ENCODE results near the gene BABAM2.

The BABAM2 gene

GRCh38 chr2:28354920-28355520 lies 464.5 kb downstream of the BABAM2 start:
- DNase-seq = no peak

GRCh38 chr2:28355521-28356094 lies 465.1 kb downstream of the BABAM2 start:
- no peak for DNase-seq

- peak; percentile 88 for DNase-seq
Measured at GRCh38 chr2:28356095-28356911, 465.8 kb downstream of the BABAM2 start.

GRCh38 chr2:28357055-28357454 lies 466.5 kb downstream of the BABAM2 start:
- DNase-seq = no peak

GRCh38 chr2:28357948-28358667 lies 467.6 kb downstream of the BABAM2 start:
- DNase-seq = no peak

- no peak for DNase-seq
Measured at GRCh38 chr2:28358668-28359201, 468.2 kb downstream of the BABAM2 start.

- DNase-seq = no peak
Measured at GRCh38 chr2:28359222-28360057, 468.9 kb downstream of the BABAM2 start.

- DNase-seq = no peak
Measured at GRCh38 chr2:28360058-28360717, 469.7 kb downstream of the BABAM2 start.

- DNase-seq = peak; percentile 66
Measured at GRCh38 chr2:28360718-28361293, 470.3 kb downstream of the BABAM2 start.

- DNase-seq = no peak
Measured at GRCh38 chr2:28361991-28362710, 471.6 kb downstream of the BABAM2 start.

GRCh38 chr2:28362991-28363521 lies 472.5 kb downstream of the BABAM2 start:
- no peak for DNase-seq

GRCh38 chr2:28363686-28364280 lies 473.3 kb downstream of the BABAM2 start:
- DNase-seq = no peak

GRCh38 chr2:28364610-28365009 lies 474.1 kb downstream of the BABAM2 start:
- no peak for DNase-seq

- no peak for DNase-seq
Measured at GRCh38 chr2:28365158-28365557, 474.6 kb downstream of the BABAM2 start.

GRCh38 chr2:28366149-28366495 lies 475.6 kb downstream of the BABAM2 start:
- DNase-seq = no peak

GRCh38 chr2:28366496-28367282 lies 476.2 kb downstream of the BABAM2 start:
- no peak for DNase-seq

- DNase-seq = no peak
Measured at GRCh38 chr2:28367667-28368356, 477.3 kb downstream of the BABAM2 start.

- no peak for DNase-seq
Measured at GRCh38 chr2:28368357-28368798, 477.8 kb downstream of the BABAM2 start.
